Measurements from ENCODE around the gene TOPBP1.
A peak's percentile ranks its signal among the peaks of the same experiment; 100 is the strongest.
"Not testable (repeated sequence)": the region's sequence is repeated elsewhere in the genome, so short reads cannot be mapped to it uniquely, and the experiment has no call there.

Gene TOPBP1

DNA sequence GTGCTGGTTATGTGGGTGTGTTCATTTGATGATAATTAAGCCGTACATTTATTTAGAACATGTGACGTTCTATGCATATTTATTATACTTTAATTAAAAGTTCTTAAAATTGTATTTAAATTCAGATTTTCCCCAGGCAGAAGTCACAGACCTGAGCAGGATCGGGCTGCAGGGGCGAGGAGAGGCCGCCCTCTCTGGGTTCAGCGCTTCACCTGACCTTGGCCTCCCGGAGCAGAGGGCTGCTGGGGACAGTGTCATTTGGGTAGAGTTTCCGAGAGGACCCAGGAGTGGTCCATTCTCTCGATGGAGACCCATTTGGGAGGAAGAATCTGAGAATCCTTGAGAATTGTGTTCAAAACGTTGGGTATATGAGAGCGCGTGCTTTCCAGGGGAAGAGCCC is 12.0 kb upstream of the TOPBP1 start:
- no peak for DNase-seq

DNA sequence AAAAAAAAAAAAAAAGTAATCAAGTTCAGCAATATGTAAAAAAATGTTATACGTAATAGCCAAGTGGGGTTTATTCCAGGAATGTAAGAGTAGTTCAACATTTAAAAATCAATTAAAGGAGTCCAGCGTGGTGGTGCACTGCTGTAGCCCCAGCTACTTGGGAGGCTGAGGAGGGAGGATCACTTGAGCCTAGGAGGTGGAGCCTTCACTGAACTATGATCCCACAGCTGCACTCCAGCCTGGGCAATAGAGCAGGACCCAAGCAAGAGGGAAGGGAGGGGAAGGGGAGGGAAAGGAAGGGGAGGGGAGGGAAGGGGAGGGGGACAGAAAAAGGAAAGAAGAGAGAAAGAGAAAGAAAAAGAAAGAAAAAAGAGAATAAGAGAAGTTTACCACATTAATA is 10.7 kb upstream of the TOPBP1 start:
- no peak for DNase-seq

DNA sequence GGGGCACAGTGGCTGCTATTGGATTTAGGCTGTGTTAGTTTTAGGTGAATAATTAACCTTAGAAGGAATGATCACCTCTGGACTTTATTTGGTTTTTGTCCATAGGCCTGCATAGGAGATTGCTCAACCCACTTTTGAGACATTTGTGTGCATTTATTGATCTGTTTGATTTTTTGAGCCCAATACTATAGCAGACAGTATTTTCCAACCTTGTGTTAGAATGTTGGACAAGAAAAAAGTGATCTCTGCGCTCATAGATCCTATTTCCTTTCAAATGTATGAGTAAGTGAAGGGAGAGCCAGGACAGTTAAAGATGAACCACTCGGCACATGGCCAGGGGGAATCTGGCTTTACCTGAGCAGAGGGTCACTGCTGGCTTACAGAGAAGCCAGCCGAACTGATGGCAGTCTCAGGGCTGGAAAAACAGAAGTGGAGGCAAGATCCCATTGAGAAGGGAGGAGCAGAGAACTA is 8.8 kb upstream of the TOPBP1 start:
- DNase-seq = no peak

DNA sequence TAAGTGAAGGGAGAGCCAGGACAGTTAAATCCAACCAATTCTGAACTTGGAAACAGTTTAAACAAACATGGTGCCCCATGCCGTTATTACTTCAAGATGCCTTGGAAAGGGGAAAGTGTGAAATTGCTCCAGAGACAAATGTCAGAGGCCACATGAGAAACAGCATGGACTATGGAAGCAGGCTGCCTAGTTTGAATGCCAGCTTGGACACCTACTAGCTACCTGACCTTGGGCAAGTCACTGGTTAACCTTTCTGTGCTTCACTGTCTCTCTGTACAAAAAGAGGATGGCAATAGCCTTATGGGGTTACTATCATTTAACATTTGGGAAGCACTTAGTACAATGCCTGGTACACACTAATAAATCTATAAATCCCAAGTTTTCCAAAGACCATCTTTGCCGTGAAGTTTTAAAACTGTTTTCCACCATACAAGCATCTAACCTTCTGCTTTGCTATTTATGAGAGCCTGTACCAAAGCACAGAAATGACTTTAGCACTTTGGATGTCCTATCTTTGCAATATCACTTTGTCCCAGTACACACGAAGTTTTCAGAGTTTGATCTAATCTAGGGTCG is 8.3 kb upstream of the TOPBP1 start:
- DNase-seq = no peak

DNA sequence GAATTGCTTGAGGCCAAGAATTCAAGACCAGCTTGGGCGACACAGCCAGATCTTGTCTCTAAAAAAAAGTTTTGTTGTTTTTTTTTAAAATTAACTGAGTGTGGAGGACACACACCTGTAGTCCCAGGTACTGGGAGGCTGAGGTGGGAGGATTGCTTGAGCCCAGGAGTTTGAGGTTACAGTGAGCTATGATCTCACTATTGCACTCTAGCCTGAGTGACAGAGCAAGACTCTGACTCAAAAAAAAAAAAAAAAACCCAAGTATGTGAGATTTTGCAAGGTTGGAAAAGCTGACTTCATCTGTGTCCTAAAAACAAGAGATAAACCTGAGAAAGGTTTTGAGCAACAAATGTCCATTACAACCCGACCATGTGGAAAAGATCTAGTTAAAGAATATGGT is 5.4 kb upstream of the TOPBP1 start:
- no peak for DNase-seq

DNA sequence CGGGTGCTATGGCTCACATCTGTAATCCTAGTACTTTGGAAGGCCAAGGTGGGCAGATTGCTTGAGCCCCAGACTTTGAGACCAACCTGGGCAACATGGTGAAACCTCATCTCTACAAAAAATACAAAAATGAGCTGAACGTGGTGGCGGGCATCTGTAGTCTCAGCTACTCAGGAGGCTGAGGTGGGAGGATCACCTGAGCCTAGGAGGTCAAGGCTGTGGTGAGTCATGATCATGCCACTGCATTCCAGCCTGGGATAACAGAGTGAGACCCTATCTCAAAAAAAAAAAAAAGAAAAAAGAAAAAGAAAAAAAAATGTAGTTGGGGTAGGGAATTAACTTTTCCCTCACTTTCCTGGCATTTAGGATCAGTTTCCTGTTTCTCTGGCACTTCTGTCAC is 3.4 kb upstream of the TOPBP1 start:
- DNase-seq = not testable (repeated sequence)

DNA sequence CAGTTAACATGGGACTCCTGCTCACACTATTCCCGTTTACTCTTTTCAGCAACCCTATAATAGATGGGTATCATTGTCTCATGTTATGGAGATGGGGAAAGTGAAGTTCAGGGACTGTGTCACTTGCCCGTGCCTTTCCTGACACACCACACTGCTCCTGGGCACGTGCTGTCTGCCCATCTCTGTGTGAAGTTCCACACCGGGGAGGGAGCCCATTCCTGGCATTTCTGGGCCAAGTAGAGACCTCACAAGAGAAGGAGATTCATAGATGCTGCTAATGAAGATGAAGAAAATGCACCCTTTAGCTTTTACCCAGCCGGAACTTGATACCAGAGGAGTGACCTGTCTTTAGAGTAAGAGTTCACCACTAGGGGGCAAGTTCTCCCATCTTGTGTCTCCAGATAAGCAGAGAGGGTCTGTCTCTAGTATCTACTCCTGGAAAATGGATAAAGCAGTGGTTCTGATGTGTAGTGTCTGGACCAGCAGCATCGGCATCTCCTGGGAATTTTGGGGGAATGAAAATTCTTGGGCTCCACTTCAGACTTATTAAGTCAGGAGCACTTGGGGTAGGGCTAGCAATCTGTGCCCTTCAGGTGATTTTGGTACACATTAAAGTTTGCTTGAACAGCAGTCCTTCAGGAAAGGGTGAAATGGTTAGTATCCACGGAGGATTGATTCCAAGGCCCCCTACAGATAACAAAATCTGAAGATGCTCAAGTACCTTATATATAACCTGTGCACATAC is 2.0 kb upstream of the TOPBP1 start:
- DNase-seq = peak; percentile 47

DNA sequence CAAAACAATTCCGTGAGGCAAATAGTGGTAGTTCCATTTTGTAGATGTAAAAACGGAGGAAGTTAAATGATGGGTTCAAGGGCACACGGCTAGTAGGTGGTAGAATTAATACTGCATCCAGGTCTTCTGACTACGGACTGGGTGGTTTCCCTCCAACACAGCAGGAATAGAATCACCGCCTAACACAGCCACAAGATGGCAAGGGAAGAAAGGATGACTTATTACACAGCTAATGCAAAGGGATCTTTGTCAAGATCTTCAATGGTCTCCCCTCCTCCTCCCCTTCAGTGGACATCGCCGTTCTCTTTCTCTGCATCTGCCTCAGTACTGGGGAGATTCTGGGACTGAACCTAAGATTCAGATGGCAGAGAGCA is 524 bp upstream of the TOPBP1 start:
- DNase-seq = no peak

DNA sequence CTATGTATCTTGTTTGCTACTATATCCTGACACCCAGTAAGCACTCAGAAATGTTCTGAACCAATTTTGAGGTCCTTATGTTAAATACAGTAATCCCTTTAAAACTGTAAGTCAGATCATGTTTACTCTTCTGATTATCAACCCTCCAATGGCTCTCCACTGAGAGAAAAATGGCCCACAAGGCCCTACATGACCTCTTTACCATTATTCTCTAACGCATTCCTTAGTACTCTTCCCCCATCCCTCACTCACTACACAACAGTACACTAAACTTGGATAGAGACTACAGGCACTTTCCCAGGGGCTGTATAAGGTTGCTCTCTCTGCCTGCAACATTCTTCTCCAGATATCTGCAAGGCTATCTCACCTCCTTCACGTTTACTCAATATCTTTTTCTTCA is 1.9 kb downstream of the TOPBP1 start:
- DNase-seq = no peak

DNA sequence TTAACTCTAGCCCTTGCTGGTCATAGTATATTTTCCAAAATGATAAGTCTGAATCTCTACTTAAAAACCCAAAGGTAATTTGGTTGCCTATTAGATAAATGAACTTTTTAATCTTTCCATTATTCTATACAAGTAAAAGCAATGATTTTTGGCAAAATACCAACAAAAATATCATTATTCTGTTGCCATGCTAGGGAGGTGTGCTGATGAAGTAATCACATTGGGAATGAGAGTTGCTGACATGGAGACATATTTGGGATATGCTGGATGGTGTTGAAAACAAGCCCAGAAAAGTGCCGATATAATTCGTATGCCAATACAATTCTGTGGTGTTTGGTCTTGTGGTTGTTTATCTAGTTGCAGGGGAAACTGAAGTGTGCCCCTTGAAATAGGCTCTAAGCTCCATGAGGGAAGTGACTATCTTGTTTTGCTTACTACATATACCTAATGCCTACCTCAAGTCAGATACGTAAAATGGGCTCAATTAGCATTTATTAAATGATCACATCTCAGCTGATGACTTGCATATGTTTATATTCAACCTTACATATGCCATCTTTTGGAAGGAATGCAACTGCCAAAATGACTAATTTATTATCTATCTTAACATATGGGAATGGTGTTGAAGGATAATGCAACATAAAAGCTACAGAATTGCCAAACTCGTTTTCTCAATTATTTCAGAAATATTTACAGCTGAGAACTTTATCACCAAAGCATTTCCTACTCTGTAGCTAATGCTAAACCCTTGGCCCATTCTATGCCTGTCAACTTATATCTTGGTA is 5.8 kb downstream of the TOPBP1 start:
- no peak for DNase-seq

DNA sequence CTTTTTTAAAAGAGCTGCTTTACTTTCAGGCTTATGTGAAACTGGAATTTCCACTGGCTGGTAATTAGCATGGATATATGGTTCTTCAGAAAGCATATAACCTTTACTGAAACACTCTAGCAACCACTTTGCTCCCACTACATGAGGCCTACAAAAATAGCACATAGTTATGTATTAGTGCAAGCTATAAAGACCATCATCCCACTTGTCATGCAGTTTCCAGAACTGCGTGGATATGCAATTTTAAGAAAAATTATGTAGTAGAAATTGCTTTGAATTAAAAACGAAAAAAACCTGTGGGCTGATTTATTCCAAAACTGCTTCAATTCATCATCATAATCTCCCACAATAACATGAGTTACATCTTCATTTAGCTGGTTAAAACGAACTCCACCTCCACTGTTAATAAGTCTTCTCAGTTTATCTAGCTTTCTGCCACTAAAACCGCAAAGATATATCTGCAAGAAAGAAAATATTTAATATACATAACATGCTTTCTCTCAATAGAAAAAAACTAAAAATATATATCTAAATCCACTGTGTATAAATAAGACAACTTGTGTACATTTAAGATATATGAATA is 12.2 kb downstream of the TOPBP1 start:
- no peak for DNase-seq

DNA sequence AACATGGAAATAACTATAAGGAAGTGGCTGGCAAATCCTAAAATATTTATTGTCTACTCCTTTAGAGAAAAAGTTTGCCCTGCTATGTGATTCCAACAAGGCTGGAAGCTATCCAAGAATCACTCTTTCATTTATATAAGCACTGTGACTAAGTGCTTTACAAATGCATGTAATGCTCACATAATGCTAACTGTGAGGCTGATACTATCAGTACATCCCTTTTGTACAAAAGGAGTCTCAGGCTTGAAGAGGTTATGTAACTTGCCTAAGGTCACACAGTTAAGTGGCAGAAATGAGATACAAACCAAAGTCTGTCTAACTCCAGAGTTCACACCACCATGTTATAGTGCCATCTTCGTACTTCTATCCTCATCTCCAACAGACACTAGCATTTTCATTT is 17.0 kb downstream of the TOPBP1 start:
- no peak for DNase-seq

DNA sequence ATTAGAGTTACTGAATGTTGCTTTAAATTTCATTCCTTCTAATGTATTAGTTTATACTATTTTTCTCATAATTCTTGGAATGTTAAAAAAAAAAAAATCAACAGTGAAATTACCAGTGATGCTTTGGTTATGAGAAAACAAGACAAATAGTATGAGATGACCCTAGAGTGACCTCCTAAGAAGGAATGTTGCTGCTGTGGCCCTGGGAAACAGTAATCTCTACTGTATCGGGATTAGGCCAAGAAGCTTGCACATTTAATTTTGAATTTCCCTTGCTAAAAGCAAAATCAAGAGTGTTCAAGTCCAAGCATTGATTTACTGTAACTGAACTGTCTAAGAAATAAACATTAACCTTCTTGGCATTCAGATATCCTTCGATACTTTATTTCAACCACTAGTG is 18.1 kb downstream of the TOPBP1 start:
- DNase-seq = no peak

DNA sequence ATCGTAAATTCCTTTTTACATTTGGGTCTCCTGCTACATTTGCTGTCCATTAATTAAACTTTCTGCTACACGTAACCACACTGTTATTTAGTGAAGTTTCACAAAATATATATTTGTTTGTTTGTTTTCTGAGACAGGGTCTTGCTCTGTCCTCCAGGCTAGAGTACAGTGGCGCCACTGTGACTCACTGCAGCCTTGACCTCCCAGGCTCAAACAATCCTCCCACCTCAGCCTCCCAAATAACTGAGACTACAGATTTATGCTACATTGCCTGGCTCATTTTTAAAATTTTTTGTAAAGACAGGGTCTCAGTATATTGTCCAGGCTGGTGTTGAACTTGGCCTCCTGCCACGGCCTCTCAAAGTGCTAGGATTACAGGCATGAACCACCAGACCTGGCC is 20.5 kb downstream of the TOPBP1 start:
- no peak for DNase-seq

DNA sequence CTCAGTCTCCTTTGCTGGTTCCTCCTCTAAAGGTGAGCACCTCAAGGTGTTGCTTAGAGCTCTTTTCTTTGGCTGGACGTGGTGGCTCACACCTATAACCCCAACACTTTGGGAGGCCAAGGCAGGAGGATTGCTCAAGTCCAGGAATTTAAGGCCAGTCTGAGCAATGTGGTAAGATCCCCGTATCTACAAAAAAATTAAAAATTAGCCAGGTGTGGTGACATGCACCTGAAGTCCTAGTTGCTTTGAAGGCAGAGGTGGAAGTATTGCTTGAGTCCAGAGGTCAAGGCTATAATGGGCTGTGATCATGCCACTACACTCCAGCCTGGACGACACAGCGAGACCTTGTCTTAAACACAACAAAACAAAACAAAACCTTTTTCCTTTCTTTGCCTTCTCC is 28.3 kb downstream of the TOPBP1 start:
- no peak for DNase-seq

DNA sequence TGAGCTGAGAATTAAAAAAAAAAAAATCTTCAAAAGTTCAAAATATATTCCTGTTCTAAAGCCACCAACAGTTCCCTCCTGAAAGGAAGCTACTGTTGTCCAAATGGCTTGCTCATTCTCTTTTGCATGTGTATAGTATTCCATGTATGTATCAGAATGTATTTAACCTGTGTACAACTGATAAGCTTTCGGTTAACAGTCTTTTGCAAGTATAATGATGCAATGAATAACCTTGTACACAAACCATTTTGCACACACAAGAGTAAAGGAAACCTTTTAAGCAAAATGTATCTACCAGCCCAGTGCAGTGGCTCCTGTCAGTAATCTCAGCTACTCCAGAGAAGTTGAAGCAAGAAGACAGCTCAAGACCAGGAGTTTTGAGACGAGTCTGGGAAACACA is 32.6 kb downstream of the TOPBP1 start:
- DNase-seq = no peak

DNA sequence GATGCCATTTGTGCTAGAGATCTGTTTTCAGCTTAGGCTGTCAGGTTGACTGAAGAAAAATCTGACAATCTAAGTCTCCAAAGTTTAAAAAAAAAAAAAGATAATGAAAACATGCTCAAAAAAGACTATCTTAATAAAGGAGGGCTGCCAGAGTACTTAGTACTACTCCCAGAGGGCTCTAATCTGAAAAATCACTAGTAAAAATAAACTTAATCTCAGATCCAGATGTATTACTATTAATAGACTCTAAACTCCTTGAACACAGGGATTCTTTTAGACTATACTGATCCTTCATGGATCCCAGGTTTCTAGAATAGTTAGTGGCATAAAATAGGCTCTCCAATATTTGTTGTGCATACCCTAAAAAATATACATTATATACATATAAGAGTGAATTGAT is 34.0 kb downstream of the TOPBP1 start:
- no peak for DNase-seq

DNA sequence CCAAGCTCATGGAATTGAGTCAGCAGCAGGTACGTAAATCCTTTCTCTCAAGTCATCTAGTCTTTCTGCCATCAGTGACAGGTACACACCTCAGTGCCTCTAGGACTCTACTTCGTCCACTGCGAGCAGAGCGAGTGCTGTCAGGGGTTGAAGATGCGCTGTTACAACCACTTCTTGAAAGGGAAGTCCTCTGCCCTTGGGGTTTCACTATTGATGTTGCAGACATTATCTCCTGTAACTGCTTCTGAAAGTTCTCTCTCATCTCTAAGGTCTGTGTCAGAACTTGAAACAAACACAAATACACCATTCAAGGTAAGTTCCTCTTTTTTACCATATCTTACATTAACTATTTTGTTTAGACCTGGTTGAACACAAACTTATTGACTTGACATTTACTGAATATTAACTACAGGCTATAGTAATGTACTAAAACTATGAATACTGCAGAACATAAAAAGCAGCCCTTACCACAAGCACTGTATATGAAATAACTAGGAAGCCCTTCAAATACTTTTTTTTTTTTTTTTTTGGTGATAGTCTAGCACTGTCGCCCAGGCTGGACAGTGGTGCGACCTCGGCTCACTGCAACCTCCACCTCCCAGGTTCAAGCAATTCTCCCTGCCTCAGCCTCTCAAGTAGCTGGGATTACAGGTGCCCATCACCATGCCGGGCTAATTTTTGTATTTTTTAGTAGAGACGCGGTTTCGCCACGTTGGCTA is 41.5 kb downstream of the TOPBP1 start:
- DNase-seq = no peak

DNA sequence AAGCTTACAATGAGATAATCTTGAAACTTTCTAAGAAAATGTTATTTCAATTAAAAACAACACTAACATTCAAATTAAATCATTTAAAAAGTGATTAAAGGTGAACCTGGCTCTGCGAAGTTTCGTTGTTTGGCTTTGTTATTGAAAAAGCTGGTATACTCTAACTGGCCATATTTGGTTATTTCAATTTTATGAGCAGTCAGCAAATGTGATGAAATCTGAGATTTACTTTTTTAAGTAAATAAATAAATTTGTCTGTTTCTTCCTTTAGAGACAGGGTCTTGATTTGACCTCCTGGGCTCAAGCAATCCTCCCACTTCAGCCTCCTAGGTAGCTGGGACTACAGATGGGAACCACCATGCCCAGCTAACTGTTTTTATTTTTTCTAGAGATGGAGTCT is 50.2 kb downstream of the TOPBP1 start:
- no peak for DNase-seq

DNA sequence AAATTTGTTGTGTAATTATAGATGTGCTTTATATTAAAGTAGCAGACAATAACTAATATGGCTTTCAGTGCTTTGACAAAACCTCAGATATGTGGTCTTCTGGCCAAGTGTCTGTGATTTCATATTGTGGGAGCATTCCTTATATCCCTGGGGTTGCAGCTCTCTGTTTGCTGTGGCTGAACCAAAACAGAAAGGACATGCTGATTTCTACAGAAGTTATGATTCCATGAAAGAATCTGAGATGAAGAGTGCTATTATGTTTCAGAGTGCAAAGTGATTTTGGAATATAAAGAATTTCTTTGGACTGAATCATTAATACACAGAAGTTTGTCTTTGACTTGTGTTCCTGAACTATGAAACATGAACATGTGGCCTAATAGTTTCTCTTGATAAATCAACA is 51.7 kb downstream of the TOPBP1 start:
- no peak for DNase-seq

DNA sequence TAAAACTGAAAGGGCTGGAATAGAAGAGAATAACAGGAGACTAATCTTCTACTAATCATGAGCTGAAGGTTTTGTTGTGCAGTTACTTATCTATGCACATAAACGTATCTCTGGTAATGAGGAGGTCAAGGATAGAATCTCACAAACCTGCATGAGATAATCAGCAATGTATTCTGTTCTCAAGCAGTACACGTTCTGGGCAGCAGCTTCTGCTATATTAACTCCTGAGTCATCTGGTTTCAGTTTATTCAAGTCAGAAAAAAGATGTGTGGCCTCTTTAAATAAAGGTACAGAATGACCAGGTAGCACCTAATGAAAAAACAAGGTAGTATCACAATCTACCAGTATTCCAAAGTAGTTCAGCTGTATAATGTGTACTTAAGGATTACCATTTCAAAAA is 53.4 kb downstream of the TOPBP1 start:
- no peak for DNase-seq

DNA sequence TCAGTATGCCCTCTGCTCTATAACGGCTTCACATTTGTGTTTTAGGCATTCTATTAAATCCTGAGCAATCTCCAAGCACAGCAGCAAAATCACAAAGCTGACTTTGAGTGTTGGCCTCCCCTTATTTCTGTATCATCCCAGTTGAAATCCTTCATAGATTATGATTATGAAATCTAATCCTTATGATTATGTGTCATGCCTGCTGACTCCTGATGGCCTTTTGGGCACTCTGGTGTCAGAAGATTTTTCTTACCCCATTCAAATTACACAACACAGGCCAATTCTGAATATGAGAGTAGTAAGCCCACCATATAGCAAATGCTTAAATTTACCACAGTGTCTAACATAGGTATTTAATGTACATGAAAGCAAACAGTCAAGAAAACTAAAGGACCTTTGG is 53.9 kb downstream of the TOPBP1 start:
- no peak for DNase-seq

DNA sequence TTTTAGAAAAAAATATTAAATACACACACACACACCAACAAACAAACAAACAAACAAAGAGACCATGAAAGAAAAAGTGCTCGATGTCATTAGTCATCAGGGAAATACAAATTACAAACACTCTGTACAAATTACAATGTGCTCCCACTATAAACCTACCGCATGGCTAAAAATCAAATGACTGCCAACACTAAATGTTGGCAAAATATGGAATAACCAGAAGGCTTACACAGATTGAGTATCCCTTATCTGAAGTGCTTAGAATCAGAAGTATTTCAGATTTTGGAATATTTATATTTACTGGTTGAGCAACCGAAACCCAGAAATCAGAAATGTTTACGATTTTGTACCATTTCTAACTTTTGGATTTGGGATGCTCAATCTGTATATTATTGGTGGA is 54.8 kb downstream of the TOPBP1 start:
- DNase-seq = no peak
